AG04449 (cell line): ENCODE measurements around the gene C14orf93.
A peak's percentile ranks its signal among the peaks of the same experiment; 100 is the strongest.
"Not testable (repeated sequence)": the region's sequence is repeated elsewhere in the genome, so short reads cannot be mapped to it uniquely, and the experiment has no call there.

Experiments used
- CTCF ChIA-PET: fragments of 350-600 bp; formaldehyde crosslinking; extraction: SDS; loops from one replicate; lab custom pipeline; 2021; ENCODE audit warnings: antibody characterized with exemption; lab: Yijun Ruan, JAX
- POLR2A ChIA-PET: fragments of 400-600, 350-600 bp; formaldehyde crosslinking; extraction: SDS; loops from one replicate; lab custom pipeline; 2020; ENCODE audit warnings: antibody characterized with exemption, inconsistent platforms; lab: Yijun Ruan, JAX
- DNase-seq: peaks from one replicate; pipeline ENCODE4 v3.0.0-alpha.2; 2010; ENCODE audit warnings: low read depth, low spot score
- H3K4me3 ChIP-seq: 2 replicates; pipeline ENCODE4 v1.5.1; 2011; ENCODE audit warnings: low read depth, mild to moderate bottlenecking, control low read depth, low read length
- TF ChIP-seq, protein P1 (sequence below): IDR thresholded peaks from one replicate; pipeline ENCODE4 v1.5.1; 2011; ENCODE audit warnings: mild to moderate bottlenecking, moderate library complexity, low read length, control low read depth, inconsistent platforms; ENCODE audit not compliant: insufficient read depth; ENCODE audit errors: missing control alignments

The C14orf93 gene

GRCh38 chr14:22966783-22967269, 43.1 kb downstream of the C14orf93 start:
- ChIA-PET CTCF (interaction anchor here (0.5 to 1.5 kb wide), 4 partner anchors 8 to 93 kb away, joined by 3 read pairs; no protein-coding TSS in a partner anchor), POLR2A (interaction anchor here (1.0 to 1.1 kb wide), 2 partner anchors 10 to 11 kb away, joined by 3 to 5 read pairs; no protein-coding TSS in a partner anchor)
- no peak for DNase-seq
- TF ChIP-seq, protein P1, sequence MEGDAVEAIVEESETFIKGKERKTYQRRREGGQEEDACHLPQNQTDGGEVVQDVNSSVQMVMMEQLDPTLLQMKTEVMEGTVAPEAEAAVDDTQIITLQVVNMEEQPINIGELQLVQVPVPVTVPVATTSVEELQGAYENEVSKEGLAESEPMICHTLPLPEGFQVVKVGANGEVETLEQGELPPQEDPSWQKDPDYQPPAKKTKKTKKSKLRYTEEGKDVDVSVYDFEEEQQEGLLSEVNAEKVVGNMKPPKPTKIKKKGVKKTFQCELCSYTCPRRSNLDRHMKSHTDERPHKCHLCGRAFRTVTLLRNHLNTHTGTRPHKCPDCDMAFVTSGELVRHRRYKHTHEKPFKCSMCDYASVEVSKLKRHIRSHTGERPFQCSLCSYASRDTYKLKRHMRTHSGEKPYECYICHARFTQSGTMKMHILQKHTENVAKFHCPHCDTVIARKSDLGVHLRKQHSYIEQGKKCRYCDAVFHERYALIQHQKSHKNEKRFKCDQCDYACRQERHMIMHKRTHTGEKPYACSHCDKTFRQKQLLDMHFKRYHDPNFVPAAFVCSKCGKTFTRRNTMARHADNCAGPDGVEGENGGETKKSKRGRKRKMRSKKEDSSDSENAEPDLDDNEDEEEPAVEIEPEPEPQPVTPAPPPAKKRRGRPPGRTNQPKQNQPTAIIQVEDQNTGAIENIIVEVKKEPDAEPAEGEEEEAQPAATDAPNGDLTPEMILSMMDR, result no peak
- no peak overlapping the region for H3K4me3 ChIP-seq

DNA sequence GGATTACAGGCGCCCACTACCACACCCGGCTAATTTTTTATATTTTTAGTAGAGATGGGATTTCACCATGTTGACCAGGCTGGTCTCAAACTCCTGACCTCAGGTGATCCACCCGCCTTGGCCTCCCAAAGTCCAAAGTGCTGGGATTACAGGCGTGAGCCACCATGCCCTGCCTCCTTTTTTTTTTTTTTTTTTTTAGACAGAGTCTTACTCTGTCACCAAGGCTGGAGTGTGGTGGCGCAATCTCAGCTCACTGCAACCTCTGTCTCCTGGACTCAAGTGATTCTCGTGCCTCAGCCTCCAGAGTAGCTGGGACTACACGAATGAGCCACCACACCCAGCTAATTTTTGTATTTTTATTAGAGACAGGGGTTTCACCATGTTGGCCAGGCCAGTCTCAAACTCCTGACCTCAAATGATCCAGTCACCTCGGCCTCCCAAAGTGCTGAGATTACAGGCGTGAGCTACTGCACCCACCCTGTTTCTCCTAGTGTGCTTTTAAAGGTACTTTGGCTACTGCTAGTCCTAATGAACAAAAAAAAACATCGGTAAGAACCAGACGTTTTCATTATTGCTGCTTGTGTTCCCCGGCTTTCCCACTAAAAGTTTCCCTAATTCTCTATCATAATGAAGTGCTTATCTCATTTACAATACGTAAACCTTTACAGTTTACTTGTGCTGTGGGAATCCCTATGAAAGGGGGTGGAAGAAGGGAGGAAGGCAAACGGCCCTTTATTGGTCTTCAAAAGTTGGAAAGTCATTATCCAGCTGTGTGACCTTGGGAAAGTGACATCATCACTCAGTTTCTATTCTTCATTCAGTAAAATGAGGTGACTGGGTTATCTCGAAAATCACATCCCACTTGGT, 43.8 kb downstream of the C14orf93 start:
- ChIA-PET CTCF (interaction anchor here (1.4 to 3.1 kb wide), 3 partner anchors 9 to 409 kb away, joined by 3 to 10 read pairs (median 3); no protein-coding TSS in a partner anchor), POLR2A (interaction anchor here (1.0 to 1.1 kb wide), 2 partner anchors 10 to 12 kb away, joined by 3 to 5 read pairs; no protein-coding TSS in a partner anchor)
- not testable (repeated sequence) for H3K4me3 ChIP-seq, DNase-seq

- CTCF ChIA-PET, result interaction anchor here (1.1 to 11.5 kb wide), 5 partner anchors 11 to 115 kb away, joined by 3 to 114 read pairs (median 6); partner anchors contain the start of gene PRMT5
- no peak overlapping the region for H3K4me3 ChIP-seq
- POLR2A ChIA-PET, result no interaction called here
Observed at GRCh38 chr14:22962061-22962676, 47.8 kb downstream of the C14orf93 start.

DNA sequence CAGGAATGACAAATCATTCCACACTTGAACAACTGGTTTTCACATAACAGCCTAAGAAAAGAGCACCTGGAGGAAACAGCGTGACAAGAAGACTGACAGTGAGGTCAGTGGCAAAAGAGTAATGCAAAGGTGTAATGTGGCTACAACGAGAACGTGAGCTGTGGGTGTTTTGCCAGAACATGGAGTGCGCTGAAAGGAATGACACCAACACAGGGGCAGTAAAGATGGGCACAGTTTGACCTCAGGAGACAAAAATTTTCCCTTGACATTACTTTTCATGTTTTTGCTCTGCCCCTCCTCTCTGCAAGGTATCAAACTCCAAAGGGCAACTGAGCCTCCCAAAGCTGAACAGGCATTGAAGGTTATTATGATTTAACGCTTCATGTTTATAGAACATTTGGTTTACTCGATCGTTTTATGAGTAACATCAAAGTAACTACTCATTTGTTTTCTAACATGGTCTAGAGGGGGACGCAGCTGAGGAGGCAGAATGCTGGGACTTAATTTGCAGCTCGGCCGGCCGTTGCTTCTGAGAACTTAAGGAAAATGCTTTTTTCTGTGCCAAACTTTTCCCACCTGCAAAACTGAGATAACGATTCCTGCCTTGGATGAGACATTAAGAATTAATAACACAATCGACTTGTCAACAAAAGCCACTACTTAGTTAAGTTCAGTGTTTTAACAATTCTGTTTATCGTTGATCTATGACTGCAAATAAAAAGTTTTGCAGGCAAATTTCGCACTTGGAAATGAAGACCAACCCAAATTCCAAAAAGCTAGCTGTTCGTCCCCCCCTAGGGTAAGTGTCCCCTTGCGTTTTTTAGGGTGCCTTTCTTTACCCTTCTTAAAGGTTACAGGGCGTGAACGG, 54.0 kb downstream of the C14orf93 start:
- H3K4me3 ChIP-seq, result peak overlapping the region; percentile 66
- ChIA-PET CTCF (interaction anchor here (0.6 to 11.5 kb wide), 14 partner anchors 13 to 732 kb away, joined by 3 to 114 read pairs (median 4); partner anchors contain the start of gene AJUBA), POLR2A (interaction anchor here (0.7 to 2.5 kb wide), 7 partner anchors 10 to 139 kb away, joined by 3 to 18 read pairs (median 4); partner anchors contain the start of genes ACIN1, AJUBA and C14orf119)
- DNase-seq, result no peak
- TF ChIP-seq, protein P1, result no peak

More at GRCh38 chr14:22962061-22962676, 47.8 kb downstream of the C14orf93 start:
- no peak for DNase-seq
- TF ChIP-seq, protein P1, result no peak

GRCh38 chr14:22952418-22952817, 57.5 kb downstream of the C14orf93 start:
- no peak for DNase-seq
- CTCF ChIA-PET, result interaction anchor here (1.1 to 5.6 kb wide), 5 partner anchors 11 to 116 kb away, joined by 3 to 48 read pairs (median 13); no protein-coding TSS in a partner anchor
- TF ChIP-seq, protein P1, result no peak
- POLR2A ChIA-PET, result no interaction called here
- H3K4me3 ChIP-seq, result no peak overlapping the region

- H3K4me3 ChIP-seq, DNase-seq, POLR2A ChIA-PET: not testable (repeated sequence)
- CTCF ChIA-PET, result interaction anchor here (1.0 to 2.0 kb wide), 2 partner anchors 22 to 34 kb away, joined by 5 to 13 read pairs; no protein-coding TSS in a partner anchor
Observed at GRCh38 chr14:22951795-22952194, 58.1 kb downstream of the C14orf93 start.
